Measurements from ENCODE around the gene SNTG2. TPM values are rescaled to one million over a fixed set of nuclear protein-coding genes. Genes with fewer than 3 reads are reported as not detected.

SNTG2 gene
- total RNA-seq, 1 donor from 2014 or later = 23.2 TPM

DNA sequence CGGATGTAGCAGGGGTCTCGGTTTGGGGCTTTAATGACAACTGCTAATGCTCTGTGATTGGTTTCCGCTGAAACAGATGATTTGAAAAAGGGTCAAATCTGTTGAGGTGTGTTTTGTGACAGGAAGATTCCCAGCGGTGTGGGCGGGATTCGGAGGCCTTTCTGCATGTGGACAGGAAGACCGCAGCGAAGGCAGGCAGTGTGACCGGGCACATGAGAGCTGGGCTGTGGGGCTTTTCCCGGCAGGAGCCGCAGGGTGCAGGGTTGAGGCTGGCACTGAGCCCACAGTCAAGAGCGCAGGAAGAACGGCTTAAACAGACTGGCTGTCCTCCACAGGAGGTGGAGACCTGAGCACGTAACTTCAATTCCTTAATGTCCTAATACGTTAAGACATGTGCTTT lies 282.6 kb downstream of the SNTG2 start:
- DNase-seq (ENCODE audit: low spot score) = no peak

GRCh38 chr2:1234731-1235308 lies 284.2 kb downstream of the SNTG2 start:
- no peaks in the 10 kb centered on the region for H3K9me3 Mint-ChIP-seq (ENCODE audit: unreplicated experiment)
- peaks cover 6% of the 10 kb centered on the region for H3K36me3 Mint-ChIP-seq (ENCODE audit: low read depth, unreplicated experiment)
- no peak for DNase-seq (ENCODE audit: low spot score)
- no peaks in the 10 kb centered on the region for H3K27me3 Mint-ChIP-seq (ENCODE audit: unreplicated experiment)
- peaks cover 3% of the 10 kb centered on the region for H3K4me1 Mint-ChIP-seq (ENCODE audit: unreplicated experiment)
- TF ChIP-seq, protein P1, sequence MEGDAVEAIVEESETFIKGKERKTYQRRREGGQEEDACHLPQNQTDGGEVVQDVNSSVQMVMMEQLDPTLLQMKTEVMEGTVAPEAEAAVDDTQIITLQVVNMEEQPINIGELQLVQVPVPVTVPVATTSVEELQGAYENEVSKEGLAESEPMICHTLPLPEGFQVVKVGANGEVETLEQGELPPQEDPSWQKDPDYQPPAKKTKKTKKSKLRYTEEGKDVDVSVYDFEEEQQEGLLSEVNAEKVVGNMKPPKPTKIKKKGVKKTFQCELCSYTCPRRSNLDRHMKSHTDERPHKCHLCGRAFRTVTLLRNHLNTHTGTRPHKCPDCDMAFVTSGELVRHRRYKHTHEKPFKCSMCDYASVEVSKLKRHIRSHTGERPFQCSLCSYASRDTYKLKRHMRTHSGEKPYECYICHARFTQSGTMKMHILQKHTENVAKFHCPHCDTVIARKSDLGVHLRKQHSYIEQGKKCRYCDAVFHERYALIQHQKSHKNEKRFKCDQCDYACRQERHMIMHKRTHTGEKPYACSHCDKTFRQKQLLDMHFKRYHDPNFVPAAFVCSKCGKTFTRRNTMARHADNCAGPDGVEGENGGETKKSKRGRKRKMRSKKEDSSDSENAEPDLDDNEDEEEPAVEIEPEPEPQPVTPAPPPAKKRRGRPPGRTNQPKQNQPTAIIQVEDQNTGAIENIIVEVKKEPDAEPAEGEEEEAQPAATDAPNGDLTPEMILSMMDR (IDR thresholded peaks at IDR 0.05; ENCODE audit: unreplicated experiment) = no peak
- H3K27ac Mint-ChIP-seq (ENCODE audit: unreplicated experiment) = no peak overlapping the region
- H3K4me3 Mint-ChIP-seq (ENCODE audit: unreplicated experiment) = no peak overlapping the region

More for the DNA sequence above, 282.6 kb downstream of the SNTG2 start:
- H3K4me1 Mint-ChIP-seq (ENCODE audit: unreplicated experiment) = no peaks in the 10 kb centered on the region
- H3K36me3 Mint-ChIP-seq (ENCODE audit: low read depth, unreplicated experiment) = peaks cover 10% of the 10 kb centered on the region
- H3K4me3 Mint-ChIP-seq (ENCODE audit: unreplicated experiment) = no peak overlapping the region
- TF ChIP-seq, protein P1 (IDR thresholded peaks at IDR 0.05; ENCODE audit: unreplicated experiment) = no peak
- H3K27ac Mint-ChIP-seq (ENCODE audit: unreplicated experiment) = no peak overlapping the region
- H3K27me3 Mint-ChIP-seq (ENCODE audit: unreplicated experiment) = no peaks in the 10 kb centered on the region
- no peaks in the 10 kb centered on the region for H3K9me3 Mint-ChIP-seq (ENCODE audit: unreplicated experiment)

- TF ChIP-seq, protein P1 (IDR thresholded peaks at IDR 0.05; ENCODE audit: unreplicated experiment) = no peak
- Mint-ChIP-seq H3K36me3 (ENCODE audit: low read depth, unreplicated experiment) (peaks cover 4% of the 10 kb centered on the region), H3K9me3 (ENCODE audit: unreplicated experiment) (no peaks in the 10 kb centered on the region), H3K4me1 (ENCODE audit: unreplicated experiment) (peaks cover 3% of the 10 kb centered on the region), H3K27me3 (ENCODE audit: unreplicated experiment) (no peaks in the 10 kb centered on the region), H3K27ac (ENCODE audit: unreplicated experiment) (no peak overlapping the region), H3K4me3 (ENCODE audit: unreplicated experiment) (no peak overlapping the region)
- no peak for DNase-seq (ENCODE audit: low spot score)
Measured at GRCh38 chr2:1235806-1236205, 285.2 kb downstream of the SNTG2 start.

DNA sequence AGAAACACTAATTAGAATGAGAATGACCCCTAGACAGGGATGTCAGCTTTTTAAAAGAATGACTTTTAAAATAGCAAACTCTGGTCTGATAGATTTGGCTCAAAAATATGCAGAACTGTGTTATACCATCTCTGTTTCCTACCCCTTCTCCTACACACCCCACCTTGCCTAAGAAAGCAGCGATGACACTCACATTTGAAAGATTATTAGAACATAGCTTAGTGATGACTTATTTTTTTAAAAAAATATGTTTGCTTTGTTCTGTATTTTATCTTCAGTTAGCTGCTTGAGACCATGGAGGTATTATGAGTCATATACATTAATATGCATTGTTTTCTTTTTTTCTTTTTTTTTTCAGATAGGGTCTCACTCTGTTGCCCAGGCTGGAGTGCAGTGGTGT lies 286.0 kb downstream of the SNTG2 start:
- H3K27me3 Mint-ChIP-seq (ENCODE audit: unreplicated experiment) = no peaks in the 10 kb centered on the region
- H3K27ac Mint-ChIP-seq (ENCODE audit: unreplicated experiment) = no peak overlapping the region
- no peaks in the 10 kb centered on the region for H3K36me3 Mint-ChIP-seq (ENCODE audit: low read depth, unreplicated experiment)

DNA sequence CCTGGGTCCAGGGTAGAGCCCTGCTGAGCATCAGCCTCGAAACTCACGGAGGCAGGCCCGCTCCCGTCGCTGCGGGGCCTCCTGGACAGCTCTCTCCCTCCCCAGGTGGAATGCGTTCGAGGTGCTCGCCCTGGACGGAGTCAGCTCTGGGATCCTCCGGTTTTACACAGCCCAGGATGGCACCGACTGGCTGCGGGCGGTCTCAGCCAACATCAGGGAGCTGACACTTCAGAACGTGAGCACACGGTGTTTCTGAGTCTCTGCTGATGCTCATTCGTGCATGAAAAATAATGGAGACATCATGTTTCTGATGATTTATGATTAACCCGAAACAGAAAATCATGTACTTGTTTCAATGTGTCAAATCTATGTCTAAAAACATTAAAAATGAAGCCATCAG lies 287.1 kb downstream of the SNTG2 start:
- TF ChIP-seq, protein P1 (IDR thresholded peaks at IDR 0.05; ENCODE audit: unreplicated experiment) = no peak
- Mint-ChIP-seq H3K36me3 (ENCODE audit: low read depth, unreplicated experiment) (no peaks in the 10 kb centered on the region), H3K4me3 (ENCODE audit: unreplicated experiment) (no peak overlapping the region), H3K4me1 (ENCODE audit: unreplicated experiment) (peaks cover 3% of the 10 kb centered on the region), H3K27me3 (ENCODE audit: unreplicated experiment) (no peaks in the 10 kb centered on the region), H3K9me3 (ENCODE audit: unreplicated experiment) (no peaks in the 10 kb centered on the region), H3K27ac (ENCODE audit: unreplicated experiment) (no peak overlapping the region)
- DNase-seq (ENCODE audit: low spot score) = no peak

More for the DNA sequence above, 286.0 kb downstream of the SNTG2 start:
- no peak for DNase-seq (ENCODE audit: low spot score)
- Mint-ChIP-seq H3K4me1 (ENCODE audit: unreplicated experiment) (peaks cover 3% of the 10 kb centered on the region), H3K9me3 (ENCODE audit: unreplicated experiment) (no peaks in the 10 kb centered on the region), H3K4me3 (ENCODE audit: unreplicated experiment) (no peak overlapping the region)
- TF ChIP-seq, protein P1 (IDR thresholded peaks at IDR 0.05; ENCODE audit: unreplicated experiment) = no peak

Data from endothelial cell (in vitro differentiated cells).